GM21717 (cell line): ENCODE results near the gene IL1R1.

Experiments
- ATAC-seq: cut with Tn5 transposase; IDR thresholded peaks from one replicate; pipeline ENCODE4 v1.9.1; 2021; ENCODE audit warnings: mild to moderate bottlenecking, moderate library complexity; ENCODE audit not compliant: unreplicated experiment

Gene IL1R1

GRCh38 chr2:102197389-102198137 lies 55.0 kb downstream of the IL1R1 start:
- ATAC-seq, result no peak

- ATAC-seq, result no peak
Measured at GRCh38 chr2:102200539-102200938, 58.0 kb downstream of the IL1R1 start.

- ATAC-seq, result no peak
Measured at GRCh38 chr2:102204638-102205037, 62.1 kb downstream of the IL1R1 start.

- no peak for ATAC-seq
Measured at GRCh38 chr2:102206666-102207341, 64.3 kb downstream of the IL1R1 start.

GRCh38 chr2:102208774-102209173 lies 66.2 kb downstream of the IL1R1 start:
- ATAC-seq, result no peak

GRCh38 chr2:102209474-102209873 lies 66.9 kb downstream of the IL1R1 start:
- ATAC-seq, result no peak

- ATAC-seq, result no peak
Measured at GRCh38 chr2:102217032-102217431, 74.5 kb downstream of the IL1R1 start.

- no peak for ATAC-seq
Measured at GRCh38 chr2:102224824-102225739, 82.5 kb downstream of the IL1R1 start.

GRCh38 chr2:102226171-102226570 lies 83.6 kb downstream of the IL1R1 start:
- no peak for ATAC-seq

DNA sequence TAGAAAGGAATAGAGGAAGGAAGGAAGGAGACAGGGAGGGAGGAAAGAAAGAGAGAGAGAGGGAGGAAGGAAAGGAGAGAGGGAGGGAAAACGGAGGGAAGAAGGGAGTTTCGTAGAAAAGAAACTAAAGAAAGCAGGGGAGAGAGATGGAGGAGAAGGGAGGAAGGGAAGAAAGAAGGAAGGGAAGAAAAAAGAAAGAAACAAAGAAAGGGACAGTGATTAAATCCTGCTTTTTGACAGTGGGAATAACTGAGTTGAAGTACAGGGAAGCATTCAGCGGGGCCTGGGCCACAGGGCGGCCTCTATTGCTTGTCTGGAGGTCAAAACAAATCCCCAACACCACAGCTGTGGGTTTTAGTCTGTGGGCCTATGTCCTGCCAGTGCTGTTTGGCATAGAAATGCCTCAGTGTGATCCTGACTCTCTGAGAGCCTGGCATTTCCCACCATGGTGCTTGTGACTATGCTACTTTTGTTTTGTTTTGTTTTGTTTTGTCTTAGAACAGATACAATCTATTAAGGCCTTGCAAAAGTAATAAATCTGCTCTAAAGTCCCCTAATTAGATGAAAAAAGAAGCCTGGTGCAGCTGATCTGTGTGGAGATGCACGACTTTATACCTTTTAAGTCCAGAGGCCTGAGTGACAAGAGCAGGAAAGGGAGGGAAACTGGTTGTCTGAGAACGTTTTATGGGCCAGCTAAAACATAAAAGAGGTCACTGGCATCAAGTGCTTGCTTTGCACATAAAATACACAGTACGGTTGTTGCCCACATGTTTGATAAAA lies 84.3 kb downstream of the IL1R1 start:
- ATAC-seq, result no peak

DNA sequence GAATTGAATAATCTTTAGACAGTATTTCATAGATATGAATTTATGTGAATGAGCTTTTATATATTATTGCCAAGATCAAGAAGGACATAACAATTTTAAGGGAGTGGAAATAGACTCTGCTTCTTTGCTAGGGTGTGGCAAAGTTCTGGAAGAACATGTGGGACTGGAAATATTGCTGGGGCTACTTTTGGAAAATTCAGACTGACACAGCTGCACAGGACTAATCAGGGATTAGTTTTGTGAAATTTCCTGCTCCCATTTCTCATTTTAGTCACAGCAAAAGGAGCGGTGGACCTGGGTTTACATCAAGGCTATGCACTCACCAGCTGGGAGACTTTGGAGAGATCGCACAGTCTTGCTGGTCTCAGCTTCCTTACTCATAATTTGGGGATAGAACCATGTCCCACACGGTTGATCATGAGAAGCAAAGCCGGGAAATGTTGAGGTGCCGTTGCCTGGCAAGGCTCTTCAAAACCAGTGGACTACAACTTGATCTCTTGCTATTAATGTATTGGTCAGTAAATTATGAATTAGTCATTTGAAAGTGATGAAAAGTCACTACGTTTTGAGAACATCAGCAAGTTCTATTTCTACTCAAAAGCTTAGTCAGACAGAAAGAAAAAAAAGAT lies 86.7 kb downstream of the IL1R1 start:
- ATAC-seq, result no peak
